ENCODE measurements around the gene KCTD10.

- no peak for TF ChIP-seq CTCF (IDR thresholded peaks at IDR 0.05)
- TF ChIP-seq POLR2A (IDR thresholded peaks at IDR 0.05): no peak
Observed at GRCh38 chr12:109451400-109451799, 25.7 kb downstream of the KCTD10 start.

All from uterus (tissue), 2 donors.